Stimulated activated CD4-positive, alpha-beta T cell treated with anti-CD3 and anti-CD28 coated beads, TNF-alpha, amount 100 ng/mL, for 48 hours (primary cell): ENCODE data around the gene TMED8.

Experiments used
- DNase-seq, 3 donors: peaks; one replicate each; pipeline ENCODE4 v3.0.0-alpha.2; 2020; ENCODE audit warnings: low read depth in 3 of 3

The TMED8 gene

GRCh38 chr14:77296906-77297305 is 80.0 kb downstream of the TMED8 start:
- DNase-seq: no peak

GRCh38 chr14:77296155-77296554 is 80.7 kb downstream of the TMED8 start:
- DNase-seq: no peak

GRCh38 chr14:77290705-77291104 is 86.2 kb downstream of the TMED8 start:
- DNase-seq: no peak

- no peak for DNase-seq
Measured at GRCh38 chr14:77286576-77286975, 90.3 kb downstream of the TMED8 start.
